GM12878 (cell line): Measurements from ENCODE around the gene PCSK6. TPM values are rescaled to one million over a fixed set of nuclear protein-coding genes. Genes with fewer than 3 reads are reported as not detected.

Experiments
- ATAC-seq: fragments of 200-7000 bp; cut with Tn5 transposase; 3 replicates; pipeline ENCODE4 v1.9.1; 2020; ENCODE audit warnings: mild to moderate bottlenecking, moderate library complexity
- BruUV-seq: library from RNA; stranded (reverse); fragments of 400-500 nt; replicated peaks from 2 replicates; lab custom pipeline; 2021; lab: Mats Ljungman, UMichigan
- CTCF ChIA-PET: fragments of 300-600 bp; sonication (Branson Sonifier 250); formaldehyde crosslinking; extraction: SDS; loops from one replicate; lab custom pipeline; 2021; ENCODE audit warnings: inconsistent platforms; lab: Yijun Ruan, JAX
- POLR2A ChIA-PET: fragments of 350-600 bp; formaldehyde crosslinking; extraction: SDS; loops from one replicate; lab custom pipeline; 2021; ENCODE audit warnings: inconsistent platforms; lab: Charles Lee
- RAD21 ChIA-PET: fragments of 300-600 bp; sonication (Branson Sonifier 250); formaldehyde crosslinking; loops from one replicate; lab custom pipeline; 2023; ENCODE audit warnings: antibody characterized with exemption; ENCODE audit not compliant: unreplicated experiment; lab: Charles Lee
- SMC1A ChIA-PET: fragments of 300-600 bp; sonication (Branson Sonifier 250); formaldehyde crosslinking; loops from one replicate; lab custom pipeline; 2023; ENCODE audit not compliant: unreplicated experiment, uncharacterized antibody; lab: Charles Lee
- DNase-seq: peaks from one replicate; pipeline ENCODE4 v3.0.0-alpha.2; 2011; ENCODE audit warnings: low read depth, low spot score
- FAIRE-seq: peaks from 3 replicates; lab custom pipeline; 2011; peaks lifted over from hg19 to GRCh38; lab: Jason Lieb, UNC
- H2AFZ ChIP-seq: 2 replicates; pipeline ENCODE4 v1.6.0; 2011; ENCODE audit warnings: low read depth, low read length, control low read depth; ENCODE audit not compliant: control insufficient read depth
- H3K27ac ChIP-seq: 2 replicates; pipeline ENCODE4 v1.5.1; 2011; ENCODE audit warnings: control low read depth; ENCODE audit not compliant: control insufficient read depth, insufficient read depth
- H3K27me3 ChIP-seq, 2 experiments: replicated peaks in 1 of 2; 2 replicates each; pipeline versions ENCODE4 v1.6.0 to v1.6.1; 2011; ENCODE audit warnings: low read length in 1 of 2; ENCODE audit not compliant: control insufficient read depth in 2 of 2, insufficient read depth in 2 of 2
- H3K36me3 ChIP-seq, 2 experiments: 2 replicates each; pipeline ENCODE4 v1.5.1; 2011; ENCODE audit warnings: low read length in 1 of 2; ENCODE audit not compliant: control insufficient read depth in 2 of 2, insufficient read depth in 2 of 2
- H3K4me1 ChIP-seq: 2 replicates; pipeline ENCODE4 v1.6.1; 2011; ENCODE audit warnings: mild to moderate bottlenecking, low read length, moderate library complexity, mixed read lengths; ENCODE audit not compliant: control insufficient read depth, insufficient read depth
- H3K4me2 ChIP-seq: 2 replicates; pipeline ENCODE4 v1.6.0; 2011; ENCODE audit warnings: control low read depth; ENCODE audit not compliant: control insufficient read depth, insufficient read depth
- H3K4me3 ChIP-seq: fragments of 200-600 bp; sonication (generic); 2 replicates; pipeline ENCODE4 v1.5.1; 2016
- H3K79me2 ChIP-seq: 2 replicates; pipeline ENCODE4 v1.6.0; 2011; ENCODE audit warnings: low read length; ENCODE audit not compliant: control insufficient read depth, insufficient read depth
- H3K9ac ChIP-seq: 2 replicates; pipeline ENCODE4 v1.8.0; 2011; ENCODE audit warnings: low read length, control low read depth, mixed read lengths; ENCODE audit not compliant: control insufficient read depth, insufficient read depth
- H3K9me3 ChIP-seq: replicated peaks from 3 replicates; pipeline ENCODE4 v1.5.1; 2011; ENCODE audit warnings: mild to moderate bottlenecking, low read length; ENCODE audit not compliant: control insufficient read depth, insufficient read depth
- H4K20me1 ChIP-seq: 2 replicates; pipeline ENCODE4 v1.6.0; 2011; ENCODE audit not compliant: control insufficient read depth, insufficient read depth
- DPF2 ChIP-seq: fragments of 450-650 bp; IDR thresholded peaks from 2 replicates; pipeline ENCODE4 v1.6.1; 2017; ENCODE audit warnings: mild to moderate bottlenecking
- E2F8 ChIP-seq: fragments of 450-650 bp; IDR thresholded peaks from 2 replicates; pipeline ENCODE4 v1.6.1; 2018; ENCODE audit warnings: mild to moderate bottlenecking, low read depth, moderate library complexity; ENCODE audit not compliant: partially characterized antibody
- FOXK2 ChIP-seq: fragments of 450-650 bp; IDR thresholded peaks from 2 replicates; pipeline ENCODE4 v1.6.1; 2017; ENCODE audit warnings: mild to moderate bottlenecking, moderate library complexity
- KDM1A ChIP-seq: fragments of 200-600 bp; sonication (generic); IDR thresholded peaks from 2 replicates; pipeline ENCODE4 v1.6.1; 2016; ENCODE audit warnings: borderline replicate concordance
- MYC ChIP-seq: IDR thresholded peaks from 2 replicates; pipeline ENCODE4 v1.6.1; 2011; ENCODE audit warnings: mild to moderate bottlenecking, low read length, moderate library complexity, inconsistent platforms; ENCODE audit not compliant: insufficient read depth, insufficient replicate concordance, insufficient read length, severe bottlenecking
- RB1 ChIP-seq: fragments of 450-650 bp; formaldehyde crosslinking; IDR thresholded peaks from 2 replicates; pipeline ENCODE4 v1.6.1; 2017; ENCODE audit warnings: mild to moderate bottlenecking, borderline replicate concordance
- SKIL ChIP-seq: fragments of 450-650 bp; IDR thresholded peaks from 2 replicates; pipeline ENCODE4 v1.6.1; 2017; ENCODE audit warnings: mild to moderate bottlenecking, low read depth, inconsistent platforms; ENCODE audit not compliant: poor library complexity, severe bottlenecking
- TBL1XR1 ChIP-seq: IDR thresholded peaks from 2 replicates; pipeline ENCODE4 v1.6.1; 2012; ENCODE audit warnings: low read depth, low read length, improper control_type of control experiment
- ZBTB4 ChIP-seq: fragments of 450-650 bp; formaldehyde crosslinking; IDR thresholded peaks from 2 replicates; pipeline ENCODE4 v1.4.0; 2022; ENCODE audit warnings: mild to moderate bottlenecking, moderate library complexity
- ZNF384 ChIP-seq: IDR thresholded peaks from 2 replicates; pipeline ENCODE4 v1.6.1; 2012; ENCODE audit warnings: low read depth, mild to moderate bottlenecking, low read length, improper control_type of control experiment, borderline replicate concordance
- WGBS: methylation state at CpG from one replicate; pipeline ENCODE4 v1.1.6; 2016; ENCODE audit warnings: low lambda C conversion rate; ENCODE audit not compliant: insufficient replicate concordance, insufficient coverage; ENCODE audit errors: missing lambda C conversion rate; 5-methylcytosine and 5-hydroxymethylcytosine counted together
- in situ Hi-C: fragments of 300-500 bp; cut with MboI; formaldehyde crosslinking; loops from 9 replicates; pipeline ENCODE4 v1.14.3; 2018; ENCODE audit warnings: mixed read lengths
- intact Hi-C: fragments of 100-400 bp; cut with micrococcal nuclease; formaldehyde crosslinking; loops from one replicate; pipeline ENCODE4 v1.14.2; 2022; ENCODE audit not compliant: unreplicated experiment
- polyA plus RNA-seq, 11 experiments: library from polyadenylated mRNA; depleted of rRNA in 4 of 11; unstranded in 6 of 11; stranded (reverse) in 5 of 11; fragments of >200 nt; fragmentation: Nextera tagmentation in 4 of 11; fragmentation: Illumina TruSeq in 1 of 11; extraction: Ambion mirVana in 4 of 11; extraction: Trizol in 1 of 11; gene quantifications; 1 replicate in 1 of 11; 2 replicates in 10 of 11; pipeline versions ENCODE4 v1.2.1 to v1.2.3, GENCODE V29; 2011 to 2016; ENCODE audit warnings: inconsistent platforms in 2 of 11, missing spikeins in 2 of 11, low read depth in 1 of 11
- total RNA-seq, 4 experiments: library from RNA; depleted of rRNA in 3 of 4; stranded (reverse); fragments of >200 nt in 3 of 4; fragmentation: Illumina TruSeq in 1 of 4; extraction: Trizol in 1 of 4; gene quantifications; 2 replicates each; pipeline versions ENCODE4 v1.2.1 to v1.2.3, GENCODE V29; 2013 to 2021
- TF ChIP-seq, protein P1 (sequence below): IDR thresholded peaks from 2 replicates; pipeline ENCODE4 v1.6.1; 2012; ENCODE audit warnings: low read length, inconsistent platforms

PCSK6 gene
- total and polyA plus RNA-seq, 10 of the 15 experiments (the other 5 are each of a cell fraction or from before 2014, with no cell fraction given) = 0.19 to 0.67 (median 0.25) TPM; not detected in 4

DNA sequence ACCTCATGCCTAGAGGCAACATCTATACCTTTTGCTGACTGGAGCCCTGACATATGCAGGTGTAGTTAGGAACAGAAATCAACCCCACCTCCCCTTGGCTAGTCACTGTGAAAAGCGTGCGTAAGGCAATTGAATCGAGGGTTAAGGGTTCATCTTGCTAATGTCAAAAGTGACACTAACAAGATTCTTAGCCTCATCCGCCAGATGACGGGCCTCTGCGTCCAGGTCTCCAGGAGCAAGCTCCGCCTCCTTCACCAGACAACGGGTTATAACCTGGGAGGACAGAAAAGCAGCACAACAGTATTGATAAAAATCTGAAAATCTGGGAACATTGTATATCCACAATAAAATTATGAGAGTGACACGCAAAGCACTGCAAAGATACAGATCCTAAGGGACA lies 216.9 kb downstream of the PCSK6 start:
- no peaks in the 10 kb centered on the region for H3K9me3 ChIP-seq
- no peak overlapping the region for H3K4me2 ChIP-seq
- no peaks in the 10 kb centered on the region for H3K27me3 ChIP-seq
- peaks cover 18 to 28% of the 10 kb centered on the region in 2 experiments for H3K36me3 ChIP-seq
- RAD21 ChIA-PET = interaction anchor here (4.2 kb wide), 1 partner anchor 15 kb away, joined by 28 read pairs; no protein-coding TSS in a partner anchor
- intact Hi-C loops = no loop called here
- H4K20me1 ChIP-seq = no peaks in the 10 kb centered on the region
- peaks cover 22% of the 10 kb centered on the region for H3K79me2 ChIP-seq
- TF ChIP-seq RB1 (no peak), DPF2 (no peak), ZNF384 (no peak), MYC (no peak), SKIL (no peak), TBL1XR1 (no peak), KDM1A (no peak), ZBTB4 (CRISPR knock-in tag) (no peak), FOXK2 (no peak), E2F8 (no peak)
- TF ChIP-seq, protein P1, sequence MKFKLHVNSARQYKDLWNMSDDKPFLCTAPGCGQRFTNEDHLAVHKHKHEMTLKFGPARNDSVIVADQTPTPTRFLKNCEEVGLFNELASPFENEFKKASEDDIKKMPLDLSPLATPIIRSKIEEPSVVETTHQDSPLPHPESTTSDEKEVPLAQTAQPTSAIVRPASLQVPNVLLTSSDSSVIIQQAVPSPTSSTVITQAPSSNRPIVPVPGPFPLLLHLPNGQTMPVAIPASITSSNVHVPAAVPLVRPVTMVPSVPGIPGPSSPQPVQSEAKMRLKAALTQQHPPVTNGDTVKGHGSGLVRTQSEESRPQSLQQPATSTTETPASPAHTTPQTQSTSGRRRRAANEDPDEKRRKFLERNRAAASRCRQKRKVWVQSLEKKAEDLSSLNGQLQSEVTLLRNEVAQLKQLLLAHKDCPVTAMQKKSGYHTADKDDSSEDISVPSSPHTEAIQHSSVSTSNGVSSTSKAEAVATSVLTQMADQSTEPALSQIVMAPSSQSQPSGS = no peak
- DNase-seq (no peak), FAIRE-seq (no peak), ATAC-seq (no peak)
- no peak overlapping the region for H2AFZ ChIP-seq
- WGBS = 95% methylated on average over 9 of the region's 9 CpGs
- no peak overlapping the region for H3K27ac ChIP-seq
- POLR2A ChIA-PET = interaction anchor here (0.8 kb wide), 1 partner anchor 24 kb away, joined by 3 read pairs; no protein-coding TSS in a partner anchor
- CTCF ChIA-PET = interaction anchor here (1.1 to 5.0 kb wide), 4 partner anchors 14 to 264 kb away, joined by 3 to 52 read pairs (median 6); no protein-coding TSS in a partner anchor
- SMC1A ChIA-PET = interaction anchor here (1.6 to 4.8 kb wide), 4 partner anchors 10 to 22 kb away, joined by 5 to 41 read pairs (median 12); partner anchors contain the start of gene SNRPA1
- no TSS peak for BruUV-seq
- H3K4me1 ChIP-seq = peaks cover 10% of the 10 kb centered on the region
- no peak overlapping the region for H3K4me3 ChIP-seq
- H3K9ac ChIP-seq = no peak overlapping the region
- in situ Hi-C loops = no loop called here
